ENCODE results near the gene EPHA3. TPM values are rescaled to one million over a fixed set of nuclear protein-coding genes. Genes with fewer than 3 reads are reported as not detected.

EPHA3 gene
- total RNA-seq, 1 donor from 2014 or later: 0.04 TPM

DNA sequence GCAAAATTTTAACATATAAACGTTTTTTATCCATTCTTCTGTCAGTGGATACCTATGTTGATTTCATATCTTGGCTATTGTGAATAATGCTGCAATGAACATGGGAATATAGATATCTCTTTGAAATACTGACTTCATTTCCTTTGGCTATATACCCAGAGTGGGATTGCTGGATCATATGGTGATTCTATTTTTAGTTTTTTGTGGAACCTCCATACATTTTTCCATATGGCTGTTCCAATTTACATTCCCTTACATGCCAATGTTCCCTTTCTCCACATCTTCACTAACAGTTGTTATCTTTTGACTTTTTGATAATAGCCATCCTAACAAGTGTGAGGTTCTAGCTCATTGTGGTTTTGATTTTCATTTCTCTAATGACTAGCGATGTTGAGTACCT, 344.6 kb downstream of the EPHA3 start:
- Histone ChIP-seq H3K4me3 (ENCODE audit: low read depth, low read length) (no peak overlapping the region), H3K27me3 (ENCODE audit: control insufficient read depth, insufficient read depth, low read length) (no peaks in the 10 kb centered on the region), H3K36me3 (ENCODE audit: control insufficient read depth, insufficient read depth, low read length) (no peaks in the 10 kb centered on the region)
- TF ChIP-seq, protein P1, sequence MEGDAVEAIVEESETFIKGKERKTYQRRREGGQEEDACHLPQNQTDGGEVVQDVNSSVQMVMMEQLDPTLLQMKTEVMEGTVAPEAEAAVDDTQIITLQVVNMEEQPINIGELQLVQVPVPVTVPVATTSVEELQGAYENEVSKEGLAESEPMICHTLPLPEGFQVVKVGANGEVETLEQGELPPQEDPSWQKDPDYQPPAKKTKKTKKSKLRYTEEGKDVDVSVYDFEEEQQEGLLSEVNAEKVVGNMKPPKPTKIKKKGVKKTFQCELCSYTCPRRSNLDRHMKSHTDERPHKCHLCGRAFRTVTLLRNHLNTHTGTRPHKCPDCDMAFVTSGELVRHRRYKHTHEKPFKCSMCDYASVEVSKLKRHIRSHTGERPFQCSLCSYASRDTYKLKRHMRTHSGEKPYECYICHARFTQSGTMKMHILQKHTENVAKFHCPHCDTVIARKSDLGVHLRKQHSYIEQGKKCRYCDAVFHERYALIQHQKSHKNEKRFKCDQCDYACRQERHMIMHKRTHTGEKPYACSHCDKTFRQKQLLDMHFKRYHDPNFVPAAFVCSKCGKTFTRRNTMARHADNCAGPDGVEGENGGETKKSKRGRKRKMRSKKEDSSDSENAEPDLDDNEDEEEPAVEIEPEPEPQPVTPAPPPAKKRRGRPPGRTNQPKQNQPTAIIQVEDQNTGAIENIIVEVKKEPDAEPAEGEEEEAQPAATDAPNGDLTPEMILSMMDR (IDR thresholded peaks at IDR 0.05; ENCODE audit: insufficient read depth, low read length, poor library complexity, severe bottlenecking): no peak
- DNase-seq (ENCODE audit: low read depth): no peak

DNA sequence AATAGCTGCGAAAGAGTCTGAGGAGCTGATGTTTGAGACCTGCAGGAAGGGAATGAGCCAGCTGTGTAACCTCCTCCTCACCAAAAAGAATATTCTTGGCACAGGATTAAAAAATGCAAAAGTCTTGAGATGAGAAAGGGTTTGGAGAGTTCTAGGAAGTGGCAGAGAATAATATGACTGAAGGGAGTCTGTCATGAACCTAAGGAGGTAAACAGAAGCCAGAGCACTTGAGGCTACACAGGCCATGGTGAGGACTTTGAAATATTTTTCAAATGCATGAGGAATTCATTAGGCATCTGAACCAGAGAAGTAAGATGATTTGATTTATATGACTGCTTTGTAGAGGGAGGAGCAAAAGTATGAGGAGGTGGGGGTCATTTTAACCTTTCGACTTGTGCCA, 347.8 kb downstream of the EPHA3 start:
- Histone ChIP-seq H3K27me3 (ENCODE audit: control insufficient read depth, insufficient read depth, low read length) (no peaks in the 10 kb centered on the region), H3K36me3 (ENCODE audit: control insufficient read depth, insufficient read depth, low read length) (no peaks in the 10 kb centered on the region), H3K4me3 (ENCODE audit: low read depth, low read length) (no peak overlapping the region)
- no peak for DNase-seq (ENCODE audit: low read depth)
- TF ChIP-seq, protein P1 (IDR thresholded peaks at IDR 0.05; ENCODE audit: insufficient read depth, low read length, poor library complexity, severe bottlenecking): no peak

DNA sequence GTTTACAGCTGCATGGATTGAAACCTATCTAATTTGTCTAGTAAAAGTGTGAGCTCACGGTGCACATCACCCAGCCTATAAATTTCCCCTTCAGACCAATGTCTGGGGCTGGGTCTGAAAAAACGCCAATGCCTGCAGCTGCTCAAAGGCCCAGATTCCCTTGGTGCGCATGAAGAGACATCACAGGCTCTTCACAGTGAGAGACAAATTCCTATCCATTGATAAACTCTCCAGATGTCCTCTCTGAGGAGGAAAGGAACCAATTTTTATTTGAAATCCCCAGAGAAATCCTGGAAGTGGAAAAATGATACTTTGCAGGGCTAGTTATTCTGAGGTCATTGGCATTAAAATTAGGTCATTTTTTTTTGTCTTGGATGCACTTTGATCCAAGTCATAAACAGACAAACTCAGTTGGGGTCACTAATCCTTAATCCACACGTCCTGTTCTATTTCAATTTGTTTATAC, 360.5 kb downstream of the EPHA3 start:
- no peaks in the 10 kb centered on the region for H3K36me3 ChIP-seq (ENCODE audit: control insufficient read depth, insufficient read depth, low read length)
- no peaks in the 10 kb centered on the region for H3K27me3 ChIP-seq (ENCODE audit: control insufficient read depth, insufficient read depth, low read length)
- TF ChIP-seq, protein P1 (IDR thresholded peaks at IDR 0.05; ENCODE audit: insufficient read depth, low read length, poor library complexity, severe bottlenecking): no peak
- no peak overlapping the region for H3K4me3 ChIP-seq (ENCODE audit: low read depth, low read length)
- DNase-seq (ENCODE audit: low read depth): no peak

DNA sequence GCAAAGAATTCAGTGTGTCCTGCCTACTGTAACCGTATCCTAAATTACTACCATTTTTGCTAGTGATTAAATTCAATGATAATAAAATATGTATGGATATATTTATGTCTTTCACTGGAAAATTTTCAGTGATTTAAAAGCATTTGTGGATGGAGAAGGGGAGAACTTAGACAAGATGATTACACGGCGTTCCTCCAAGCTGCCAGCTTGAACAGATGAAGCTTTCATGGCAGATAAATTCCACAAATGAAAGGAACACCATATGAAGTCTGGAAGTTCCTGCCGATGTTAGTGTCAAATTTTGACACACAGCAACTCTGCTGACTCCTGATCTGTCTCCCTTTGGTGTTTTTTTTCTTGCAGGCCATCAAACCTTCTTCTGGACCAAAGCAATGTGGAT, 364.7 kb downstream of the EPHA3 start:
- TF ChIP-seq, protein P1 (IDR thresholded peaks at IDR 0.05; ENCODE audit: insufficient read depth, low read length, poor library complexity, severe bottlenecking): no peak
- no peak for DNase-seq (ENCODE audit: low read depth)
- Histone ChIP-seq H3K27me3 (ENCODE audit: control insufficient read depth, insufficient read depth, low read length) (no peaks in the 10 kb centered on the region), H3K4me3 (ENCODE audit: low read depth, low read length) (no peak overlapping the region), H3K36me3 (ENCODE audit: control insufficient read depth, insufficient read depth, low read length) (no peaks in the 10 kb centered on the region)

DNA sequence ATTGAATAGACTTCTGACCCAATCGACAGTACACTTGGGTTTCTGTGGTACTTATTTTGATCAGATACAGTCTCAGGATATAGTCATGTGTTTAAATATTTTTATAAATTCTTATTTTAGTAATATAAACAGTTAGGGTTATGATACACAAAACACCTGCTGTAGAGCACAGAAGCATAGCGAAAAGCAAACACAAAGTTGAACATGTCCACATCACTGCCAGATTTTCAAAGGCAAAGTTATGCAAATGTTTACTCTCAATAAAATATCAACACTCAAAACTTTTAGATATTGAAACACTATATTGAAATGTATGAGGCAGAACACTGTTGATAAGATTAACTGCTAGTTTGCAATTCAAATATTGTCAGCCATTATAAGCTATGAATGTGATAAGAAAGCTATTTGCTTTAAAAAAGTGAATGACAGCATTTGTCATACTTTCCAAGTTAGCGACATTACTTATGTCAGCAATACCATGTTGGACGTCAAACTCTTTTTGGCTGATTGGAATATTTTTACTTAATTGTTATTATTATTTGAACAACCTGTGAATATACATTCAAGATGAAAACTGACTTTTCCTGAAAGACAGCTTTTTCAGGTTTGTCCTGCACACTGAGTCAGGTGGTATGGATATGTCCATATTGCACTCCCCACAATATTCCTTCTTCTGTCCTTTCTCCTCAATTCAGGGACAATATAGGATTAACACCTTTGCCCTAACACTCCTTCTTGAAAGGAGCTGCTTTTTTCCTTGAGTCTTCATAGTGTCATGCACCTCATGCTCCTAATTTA, 367.1 kb downstream of the EPHA3 start:
- Histone ChIP-seq H3K4me3 (ENCODE audit: low read depth, low read length) (no peak overlapping the region), H3K36me3 (ENCODE audit: control insufficient read depth, insufficient read depth, low read length) (no peaks in the 10 kb centered on the region), H3K27me3 (ENCODE audit: control insufficient read depth, insufficient read depth, low read length) (no peaks in the 10 kb centered on the region)
- TF ChIP-seq, protein P1 (IDR thresholded peaks at IDR 0.05; ENCODE audit: insufficient read depth, low read length, poor library complexity, severe bottlenecking): no peak
- DNase-seq (ENCODE audit: low read depth): no peak
